ENCODE data around the gene CACNA2D3.

DNA sequence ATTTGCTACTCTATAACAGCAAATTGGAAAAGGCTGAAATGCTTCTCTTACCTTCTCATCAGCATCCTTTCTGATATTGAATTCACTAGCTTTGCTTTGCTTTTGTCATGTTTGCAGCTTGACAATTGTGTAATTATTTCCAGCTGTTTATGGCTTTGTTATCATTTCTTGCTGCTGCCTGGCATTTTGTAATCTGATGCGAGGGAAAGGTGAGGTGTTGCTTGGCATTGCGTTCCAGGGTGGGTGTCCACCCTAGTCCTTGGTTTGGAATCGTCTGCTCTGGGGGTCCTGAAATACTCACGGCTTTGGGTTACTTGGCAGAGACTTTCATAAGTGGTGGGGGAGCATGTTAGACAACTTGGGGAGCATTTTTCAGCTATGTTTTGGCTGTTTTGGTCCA, 2.9 kb downstream of the CACNA2D3 start:
- TF ChIP-seq, protein P1, sequence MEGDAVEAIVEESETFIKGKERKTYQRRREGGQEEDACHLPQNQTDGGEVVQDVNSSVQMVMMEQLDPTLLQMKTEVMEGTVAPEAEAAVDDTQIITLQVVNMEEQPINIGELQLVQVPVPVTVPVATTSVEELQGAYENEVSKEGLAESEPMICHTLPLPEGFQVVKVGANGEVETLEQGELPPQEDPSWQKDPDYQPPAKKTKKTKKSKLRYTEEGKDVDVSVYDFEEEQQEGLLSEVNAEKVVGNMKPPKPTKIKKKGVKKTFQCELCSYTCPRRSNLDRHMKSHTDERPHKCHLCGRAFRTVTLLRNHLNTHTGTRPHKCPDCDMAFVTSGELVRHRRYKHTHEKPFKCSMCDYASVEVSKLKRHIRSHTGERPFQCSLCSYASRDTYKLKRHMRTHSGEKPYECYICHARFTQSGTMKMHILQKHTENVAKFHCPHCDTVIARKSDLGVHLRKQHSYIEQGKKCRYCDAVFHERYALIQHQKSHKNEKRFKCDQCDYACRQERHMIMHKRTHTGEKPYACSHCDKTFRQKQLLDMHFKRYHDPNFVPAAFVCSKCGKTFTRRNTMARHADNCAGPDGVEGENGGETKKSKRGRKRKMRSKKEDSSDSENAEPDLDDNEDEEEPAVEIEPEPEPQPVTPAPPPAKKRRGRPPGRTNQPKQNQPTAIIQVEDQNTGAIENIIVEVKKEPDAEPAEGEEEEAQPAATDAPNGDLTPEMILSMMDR (IDR thresholded peaks at IDR 0.05; ENCODE audit: insufficient read depth, low read length, poor library complexity, severe bottlenecking), result no peak
- no peak for TF ChIP-seq EZH2phosphoT487 (conservative IDR thresholded peaks at IDR 0.05; ENCODE audit: low read length)

Measured in SU-DHL-6 (cell line).